ENCODE results near the gene RCL1. TPM values are rescaled to one million over a fixed set of nuclear protein-coding genes. Genes with fewer than 3 reads are reported as not detected.

Gene RCL1
- polyA plus RNA-seq, 1 of the 3 experiments (the other 2 are of a cell fraction) = 18.4 TPM

DNA sequence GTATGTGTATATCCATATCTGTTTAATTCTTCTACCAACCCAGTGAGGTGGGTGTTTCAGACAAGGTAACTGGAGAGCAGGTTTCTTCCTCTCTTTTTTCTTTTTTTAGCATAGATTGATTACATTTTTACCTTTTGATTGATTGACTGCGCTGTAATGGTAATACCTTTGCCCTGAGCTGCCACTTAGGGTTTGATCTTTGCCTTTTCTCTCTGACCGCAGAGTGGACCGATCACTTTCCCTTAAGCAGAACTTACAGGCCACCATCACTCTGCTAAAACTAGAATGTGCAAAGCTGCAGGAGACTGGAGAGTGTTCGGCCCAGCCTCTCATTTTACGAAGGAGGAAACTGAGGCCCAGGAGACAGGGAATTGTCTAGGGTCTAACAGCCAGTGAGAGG is 38.0 kb downstream of the RCL1 start:
- CTCF ChIA-PET = interaction anchor here (1.5 kb wide), 1 partner anchor 24 kb away, joined by 5 read pairs; no protein-coding TSS in a partner anchor
- H2AFZ ChIP-seq (ENCODE audit: low read depth) = no peak overlapping the region
- TF ChIP-seq RCOR1 (IDR thresholded peaks at IDR 0.05; ENCODE audit: low read length) (no peak), NFIC (IDR thresholded peaks at IDR 0.05; ENCODE audit: borderline replicate concordance) (no peak), RFX5 (IDR thresholded peaks at IDR 0.05; ENCODE audit: low read length) (no peak), SIN3A (IDR thresholded peaks at IDR 0.05; ENCODE audit: borderline replicate concordance, low read depth, low read length) (no peak), JUND (IDR thresholded peaks at IDR 0.05) (no peak), TAF1 (IDR thresholded peaks at IDR 0.05; ENCODE audit: borderline replicate concordance, low read depth, low read length) (no peak), FOXJ3 (CRISPR knock-in tag; IDR thresholded peaks at IDR 0.05) (no peak), EZH2phosphoT487 (IDR thresholded peaks at IDR 0.05; ENCODE audit: borderline replicate concordance, low read depth) (no peak)
- TF ChIP-seq, protein P1, sequence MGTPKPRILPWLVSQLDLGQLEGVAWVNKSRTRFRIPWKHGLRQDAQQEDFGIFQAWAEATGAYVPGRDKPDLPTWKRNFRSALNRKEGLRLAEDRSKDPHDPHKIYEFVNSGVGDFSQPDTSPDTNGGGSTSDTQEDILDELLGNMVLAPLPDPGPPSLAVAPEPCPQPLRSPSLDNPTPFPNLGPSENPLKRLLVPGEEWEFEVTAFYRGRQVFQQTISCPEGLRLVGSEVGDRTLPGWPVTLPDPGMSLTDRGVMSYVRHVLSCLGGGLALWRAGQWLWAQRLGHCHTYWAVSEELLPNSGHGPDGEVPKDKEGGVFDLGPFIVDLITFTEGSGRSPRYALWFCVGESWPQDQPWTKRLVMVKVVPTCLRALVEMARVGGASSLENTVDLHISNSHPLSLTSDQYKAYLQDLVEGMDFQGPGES (IDR thresholded peaks at IDR 0.05; ENCODE audit: low read depth, low read length) = no peak
- TF ChIP-seq, protein P2, sequence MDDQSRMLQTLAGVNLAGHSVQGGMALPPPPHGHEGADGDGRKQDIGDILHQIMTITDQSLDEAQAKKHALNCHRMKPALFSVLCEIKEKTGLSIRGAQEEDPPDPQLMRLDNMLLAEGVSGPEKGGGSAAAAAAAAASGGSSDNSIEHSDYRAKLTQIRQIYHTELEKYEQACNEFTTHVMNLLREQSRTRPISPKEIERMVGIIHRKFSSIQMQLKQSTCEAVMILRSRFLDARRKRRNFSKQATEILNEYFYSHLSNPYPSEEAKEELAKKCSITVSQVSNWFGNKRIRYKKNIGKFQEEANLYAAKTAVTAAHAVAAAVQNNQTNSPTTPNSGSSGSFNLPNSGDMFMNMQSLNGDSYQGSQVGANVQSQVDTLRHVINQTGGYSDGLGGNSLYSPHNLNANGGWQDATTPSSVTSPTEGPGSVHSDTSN (IDR thresholded peaks at IDR 0.05) = no peak
- TF ChIP-seq, protein P3, sequence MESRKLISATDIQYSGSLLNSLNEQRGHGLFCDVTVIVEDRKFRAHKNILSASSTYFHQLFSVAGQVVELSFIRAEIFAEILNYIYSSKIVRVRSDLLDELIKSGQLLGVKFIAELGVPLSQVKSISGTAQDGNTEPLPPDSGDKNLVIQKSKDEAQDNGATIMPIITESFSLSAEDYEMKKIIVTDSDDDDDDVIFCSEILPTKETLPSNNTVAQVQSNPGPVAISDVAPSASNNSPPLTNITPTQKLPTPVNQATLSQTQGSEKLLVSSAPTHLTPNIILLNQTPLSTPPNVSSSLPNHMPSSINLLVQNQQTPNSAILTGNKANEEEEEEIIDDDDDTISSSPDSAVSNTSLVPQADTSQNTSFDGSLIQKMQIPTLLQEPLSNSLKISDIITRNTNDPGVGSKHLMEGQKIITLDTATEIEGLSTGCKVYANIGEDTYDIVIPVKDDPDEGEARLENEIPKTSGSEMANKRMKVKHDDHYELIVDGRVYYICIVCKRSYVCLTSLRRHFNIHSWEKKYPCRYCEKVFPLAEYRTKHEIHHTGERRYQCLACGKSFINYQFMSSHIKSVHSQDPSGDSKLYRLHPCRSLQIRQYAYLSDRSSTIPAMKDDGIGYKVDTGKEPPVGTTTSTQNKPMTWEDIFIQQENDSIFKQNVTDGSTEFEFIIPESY (IDR thresholded peaks at IDR 0.05; ENCODE audit: borderline replicate concordance, low read depth) = no peak
- TF ChIP-seq, protein P4, sequence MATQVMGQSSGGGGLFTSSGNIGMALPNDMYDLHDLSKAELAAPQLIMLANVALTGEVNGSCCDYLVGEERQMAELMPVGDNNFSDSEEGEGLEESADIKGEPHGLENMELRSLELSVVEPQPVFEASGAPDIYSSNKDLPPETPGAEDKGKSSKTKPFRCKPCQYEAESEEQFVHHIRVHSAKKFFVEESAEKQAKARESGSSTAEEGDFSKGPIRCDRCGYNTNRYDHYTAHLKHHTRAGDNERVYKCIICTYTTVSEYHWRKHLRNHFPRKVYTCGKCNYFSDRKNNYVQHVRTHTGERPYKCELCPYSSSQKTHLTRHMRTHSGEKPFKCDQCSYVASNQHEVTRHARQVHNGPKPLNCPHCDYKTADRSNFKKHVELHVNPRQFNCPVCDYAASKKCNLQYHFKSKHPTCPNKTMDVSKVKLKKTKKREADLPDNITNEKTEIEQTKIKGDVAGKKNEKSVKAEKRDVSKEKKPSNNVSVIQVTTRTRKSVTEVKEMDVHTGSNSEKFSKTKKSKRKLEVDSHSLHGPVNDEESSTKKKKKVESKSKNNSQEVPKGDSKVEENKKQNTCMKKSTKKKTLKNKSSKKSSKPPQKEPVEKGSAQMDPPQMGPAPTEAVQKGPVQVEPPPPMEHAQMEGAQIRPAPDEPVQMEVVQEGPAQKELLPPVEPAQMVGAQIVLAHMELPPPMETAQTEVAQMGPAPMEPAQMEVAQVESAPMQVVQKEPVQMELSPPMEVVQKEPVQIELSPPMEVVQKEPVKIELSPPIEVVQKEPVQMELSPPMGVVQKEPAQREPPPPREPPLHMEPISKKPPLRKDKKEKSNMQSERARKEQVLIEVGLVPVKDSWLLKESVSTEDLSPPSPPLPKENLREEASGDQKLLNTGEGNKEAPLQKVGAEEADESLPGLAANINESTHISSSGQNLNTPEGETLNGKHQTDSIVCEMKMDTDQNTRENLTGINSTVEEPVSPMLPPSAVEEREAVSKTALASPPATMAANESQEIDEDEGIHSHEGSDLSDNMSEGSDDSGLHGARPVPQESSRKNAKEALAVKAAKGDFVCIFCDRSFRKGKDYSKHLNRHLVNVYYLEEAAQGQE (IDR thresholded peaks at IDR 0.05; ENCODE audit: low read depth, low read length) = no peak
- peaks cover 24% of the 10 kb centered on the region for H3K79me2 ChIP-seq (ENCODE audit: insufficient read depth)
- POLR2A ChIA-PET = no interaction called here
- no peak for DNase-seq
- H4K20me1 ChIP-seq (ENCODE audit: insufficient read depth) = no peaks in the 10 kb centered on the region
- H3F3A ChIP-seq (replicated peaks; ENCODE audit: insufficient read depth) = peaks cover 22% of the 10 kb centered on the region
- H3K9ac ChIP-seq = no peak overlapping the region
- H3K4me3 ChIP-seq (ENCODE audit: low read depth in 2 of 2, low read length in 1 of 2) = no peak overlapping the region
- peaks cover 0 to 9% of the 10 kb centered on the region in 2 experiments for H3K36me3 ChIP-seq (replicated peaks in 1 of 2; ENCODE audit: control insufficient read depth in 1 of 2, insufficient read depth in 2 of 2, low read length in 1 of 2)
- no peaks in the 10 kb centered on the region for H3K9me3 ChIP-seq
- H3K9me2 ChIP-seq = no peaks in the 10 kb centered on the region
- no peak overlapping the region for H3K4me2 ChIP-seq
- H3K4me1 ChIP-seq (ENCODE audit: control insufficient read depth in 1 of 2, insufficient read depth in 2 of 2, low read depth in 1 of 2, low read length in 1 of 2) = peaks cover 0 to 33% of the 10 kb centered on the region in 2 experiments; a peak in 3 of 4 replicates
- 79% methylated on average over 5 of the region's 5 CpGs for WGBS (ENCODE audit: low lambda C conversion rate)
- H3K27ac ChIP-seq (ENCODE audit: low read depth in 2 of 2, low read length in 1 of 2) = no peak overlapping the region; a peak in 1 of 4 replicates
- no peaks in the 10 kb centered on the region for H3K27me3 ChIP-seq (ENCODE audit: insufficient read depth)
